ENCODE measurements around the gene GALR1.
"Not testable (repeated sequence)": the region's sequence is repeated elsewhere in the genome, so short reads cannot be mapped to it uniquely, and the experiment has no call there.

The GALR1 gene

DNA sequence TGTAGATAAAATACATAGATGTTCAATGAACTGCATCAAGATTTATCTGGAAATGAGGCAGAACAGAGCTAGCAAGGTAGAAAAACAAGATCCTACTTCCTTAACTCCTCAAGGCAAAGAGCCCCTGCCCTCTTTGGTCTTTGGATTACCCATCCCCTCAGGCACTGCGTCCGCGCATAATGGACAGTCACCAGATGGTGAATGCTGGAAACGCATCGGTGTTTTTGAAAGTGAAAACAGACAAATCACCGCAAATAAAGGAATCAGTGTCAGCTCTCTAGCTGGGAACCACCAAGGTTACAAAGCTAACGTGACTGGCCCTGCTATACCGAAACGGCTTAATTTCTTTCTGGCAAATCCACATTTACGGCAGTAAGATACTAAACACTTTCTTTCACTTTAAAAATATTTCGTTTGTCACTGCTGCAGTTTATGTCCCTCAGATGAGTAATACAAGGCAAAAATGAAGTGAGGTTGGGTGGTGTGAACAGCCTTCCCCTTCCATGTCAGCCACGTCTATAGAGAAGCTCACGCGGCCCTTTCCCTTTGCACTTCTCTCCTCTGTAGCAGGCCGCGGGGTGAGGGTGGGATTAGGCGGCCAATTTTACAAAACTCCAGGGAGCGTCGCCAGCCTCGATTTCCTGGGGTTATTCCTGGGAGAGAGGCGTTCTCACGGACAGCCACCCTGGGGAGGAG is 627 bp upstream of the GALR1 start:
- DNase-seq (ENCODE audit: extremely low spot score, insufficient read length, low read depth) (no peak), FAIRE-seq (no peak)

DNA sequence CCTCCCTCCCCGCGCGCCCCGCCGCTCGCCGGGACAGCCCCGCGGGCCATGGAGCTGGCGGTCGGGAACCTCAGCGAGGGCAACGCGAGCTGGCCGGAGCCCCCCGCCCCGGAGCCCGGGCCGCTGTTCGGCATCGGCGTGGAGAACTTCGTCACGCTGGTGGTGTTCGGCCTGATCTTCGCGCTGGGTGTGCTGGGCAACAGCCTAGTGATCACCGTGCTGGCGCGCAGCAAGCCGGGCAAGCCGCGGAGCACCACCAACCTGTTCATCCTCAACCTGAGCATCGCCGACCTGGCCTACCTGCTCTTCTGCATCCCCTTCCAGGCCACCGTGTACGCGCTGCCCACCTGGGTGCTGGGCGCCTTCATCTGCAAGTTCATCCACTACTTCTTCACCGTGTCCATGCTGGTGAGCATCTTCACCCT is 865 bp downstream of the GALR1 start:
- FAIRE-seq: no peak
- DNase-seq (ENCODE audit: extremely low spot score, insufficient read length, low read depth): no peak

DNA sequence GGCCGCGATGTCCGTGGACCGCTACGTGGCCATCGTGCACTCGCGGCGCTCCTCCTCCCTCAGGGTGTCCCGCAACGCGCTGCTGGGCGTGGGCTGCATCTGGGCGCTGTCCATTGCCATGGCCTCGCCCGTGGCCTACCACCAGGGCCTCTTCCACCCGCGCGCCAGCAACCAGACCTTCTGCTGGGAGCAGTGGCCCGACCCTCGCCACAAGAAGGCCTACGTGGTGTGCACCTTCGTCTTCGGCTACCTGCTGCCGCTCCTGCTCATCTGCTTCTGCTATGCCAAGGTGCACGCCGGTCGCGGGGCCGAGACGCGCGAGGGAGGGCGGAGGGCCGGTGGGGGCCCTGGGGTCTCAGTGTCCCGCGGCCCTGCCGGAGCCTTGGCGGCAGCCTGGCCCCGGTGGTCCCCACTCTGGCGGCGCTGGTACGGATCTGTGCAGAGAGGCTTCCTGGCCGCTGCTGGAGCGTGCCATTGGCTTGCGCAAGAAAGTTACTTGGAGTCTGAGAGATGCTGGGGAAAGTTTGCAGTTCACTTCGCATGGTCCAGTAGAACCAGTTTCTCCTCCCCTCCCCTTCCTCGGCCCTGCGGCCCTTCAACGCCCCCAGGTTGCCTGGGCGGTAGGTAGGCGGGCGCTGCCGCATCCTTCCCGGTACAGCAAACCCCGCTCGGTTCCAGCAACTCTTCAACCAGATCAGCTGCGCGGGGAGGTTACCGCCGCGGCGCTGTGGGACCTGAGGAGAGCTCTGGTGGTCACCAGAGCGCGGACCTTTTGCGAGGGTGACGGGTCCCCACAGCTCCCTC is 1.5 kb downstream of the GALR1 start:
- DNase-seq (ENCODE audit: extremely low spot score, insufficient read length, low read depth) (no peak), FAIRE-seq (no peak)

DNA sequence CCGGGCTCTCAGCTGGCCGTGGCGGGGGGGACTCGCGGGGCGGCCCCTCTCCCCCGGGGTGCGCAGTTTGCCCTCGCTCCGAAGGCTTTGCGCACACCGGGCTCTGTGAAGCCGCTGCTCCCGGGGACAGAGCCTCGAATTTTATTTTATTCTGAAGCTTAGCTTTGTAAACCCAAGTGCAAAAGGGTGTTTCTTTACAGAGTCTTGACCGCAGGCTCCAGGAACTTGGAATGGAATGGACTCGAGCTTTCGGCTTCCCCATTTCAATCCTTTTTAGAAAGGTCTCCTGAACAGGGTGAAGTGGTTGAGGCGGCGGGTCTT is 2.0 kb downstream of the GALR1 start:
- FAIRE-seq: no peak
- DNase-seq (ENCODE audit: extremely low spot score, insufficient read length, low read depth): no peak

DNA sequence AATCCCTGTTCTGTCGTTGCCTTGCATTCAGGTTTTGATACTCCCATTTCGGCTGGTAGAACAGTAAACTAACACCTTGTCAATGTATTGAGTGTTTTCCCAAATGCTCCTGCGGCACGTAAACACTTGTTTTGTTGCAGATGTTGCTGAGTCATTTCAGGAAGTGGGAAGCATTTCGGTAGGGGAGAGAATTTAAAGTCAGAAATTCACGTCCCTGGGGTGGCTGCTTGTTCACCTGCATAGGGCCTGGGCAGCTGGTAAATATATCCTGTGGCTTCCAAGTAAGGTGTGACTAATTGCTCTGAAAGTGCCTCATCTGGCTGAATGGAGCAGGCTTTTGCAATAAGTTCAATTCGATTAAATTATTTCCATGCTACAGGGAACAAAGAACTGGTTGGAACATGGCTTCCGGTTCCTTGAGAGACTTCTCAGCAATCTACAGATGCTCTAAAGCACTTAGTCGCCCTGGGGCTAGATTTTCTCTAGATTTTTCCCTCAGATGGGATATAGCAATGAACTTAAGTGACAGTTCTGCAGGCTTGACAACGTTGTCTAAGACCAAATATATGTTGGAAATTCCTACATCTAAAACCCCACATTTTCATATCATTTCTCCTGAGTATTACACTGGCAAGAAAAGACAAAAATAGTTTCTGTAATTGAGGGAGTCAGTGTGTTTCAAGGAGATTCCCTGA is 5.2 kb downstream of the GALR1 start:
- DNase-seq (ENCODE audit: extremely low spot score, insufficient read length, low read depth) (no peak), FAIRE-seq (no peak)

DNA sequence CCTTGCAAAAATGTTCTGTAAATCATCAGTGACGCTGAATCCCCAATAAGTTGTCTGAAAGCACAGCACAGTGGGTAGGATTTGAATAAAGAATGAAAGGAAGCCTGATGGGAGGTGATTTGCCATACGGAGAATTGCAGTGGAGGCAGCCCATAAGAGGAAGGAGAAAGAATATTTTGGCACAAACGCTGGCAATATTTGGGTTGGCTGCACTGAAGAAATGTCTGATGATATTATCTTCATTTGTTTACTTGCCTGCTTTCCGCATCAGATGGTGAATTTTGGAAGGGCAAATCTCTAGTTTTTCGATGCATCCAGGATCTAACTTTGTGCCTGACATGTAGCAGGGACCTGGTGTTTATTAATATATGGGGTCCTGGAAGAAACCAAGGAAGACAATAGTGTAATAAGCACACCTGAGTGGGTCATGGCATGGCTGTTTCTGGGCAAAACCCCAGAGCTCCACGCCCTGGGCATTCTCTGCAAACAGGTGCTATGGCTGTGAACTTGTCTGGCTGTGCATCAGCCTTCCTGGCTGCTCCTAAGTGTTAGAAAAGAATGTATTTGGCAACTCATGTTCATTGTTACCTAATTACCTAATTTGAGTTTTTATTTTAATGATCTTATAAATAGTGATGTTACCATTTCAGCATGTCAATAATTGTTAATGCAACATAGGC is 5.9 kb downstream of the GALR1 start:
- FAIRE-seq: no peak
- DNase-seq (ENCODE audit: extremely low spot score, insufficient read length, low read depth): no peak

DNA sequence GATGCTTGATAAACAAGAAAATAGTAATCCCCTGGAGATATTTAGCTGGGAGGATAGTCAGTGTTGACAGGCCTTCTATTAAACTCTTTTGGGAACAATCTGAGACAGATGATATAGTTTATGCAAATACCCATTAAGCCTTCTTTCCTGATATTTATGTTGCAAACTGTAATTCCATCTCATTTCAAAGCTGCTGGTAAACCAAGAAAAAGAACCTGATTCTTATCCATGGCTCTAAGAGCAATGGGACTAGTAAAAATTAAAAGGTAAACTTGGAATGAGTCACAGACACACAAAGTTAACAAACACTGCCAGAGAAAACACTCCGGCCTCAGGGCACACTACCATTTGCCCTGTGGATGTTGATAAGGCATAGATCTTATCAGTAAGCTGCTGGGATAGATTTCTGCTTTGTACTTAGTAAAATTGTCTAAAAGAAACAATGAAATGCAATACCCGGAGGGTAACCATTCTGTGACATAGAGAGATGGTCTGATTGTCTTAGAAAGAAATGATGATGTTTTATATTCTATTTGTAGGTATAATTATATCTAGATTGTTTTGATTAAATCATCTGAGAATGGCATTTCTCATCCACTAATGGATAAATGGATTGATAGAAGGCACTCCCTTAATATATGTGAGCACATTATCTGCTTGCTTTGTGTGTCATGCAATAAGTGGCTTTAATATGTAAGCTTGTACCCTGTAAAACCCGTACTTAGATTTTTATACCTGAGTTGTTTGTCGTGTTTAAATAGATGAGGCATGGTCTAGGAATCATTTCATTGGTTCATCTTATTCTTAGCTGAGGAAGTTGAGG is 13.2 kb downstream of the GALR1 start:
- DNase-seq (ENCODE audit: extremely low spot score, insufficient read length, low read depth): no peak
- FAIRE-seq: no peak

DNA sequence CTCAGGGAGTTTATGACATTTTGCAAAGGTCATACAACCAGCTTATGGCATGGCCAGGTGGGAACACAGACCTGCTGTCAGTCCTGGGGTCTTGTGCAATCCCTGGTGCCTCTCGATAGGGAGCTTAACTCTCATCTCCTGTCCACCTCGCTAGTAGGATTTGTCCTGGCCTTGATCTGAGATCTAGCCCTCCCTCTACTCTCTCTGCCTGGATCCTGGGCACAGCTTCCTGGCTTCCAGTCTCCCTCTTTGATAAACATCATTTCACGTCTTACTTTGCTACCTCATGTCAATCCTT is 13.8 kb downstream of the GALR1 start:
- no peak for DNase-seq (ENCODE audit: extremely low spot score, insufficient read length, low read depth)

DNA sequence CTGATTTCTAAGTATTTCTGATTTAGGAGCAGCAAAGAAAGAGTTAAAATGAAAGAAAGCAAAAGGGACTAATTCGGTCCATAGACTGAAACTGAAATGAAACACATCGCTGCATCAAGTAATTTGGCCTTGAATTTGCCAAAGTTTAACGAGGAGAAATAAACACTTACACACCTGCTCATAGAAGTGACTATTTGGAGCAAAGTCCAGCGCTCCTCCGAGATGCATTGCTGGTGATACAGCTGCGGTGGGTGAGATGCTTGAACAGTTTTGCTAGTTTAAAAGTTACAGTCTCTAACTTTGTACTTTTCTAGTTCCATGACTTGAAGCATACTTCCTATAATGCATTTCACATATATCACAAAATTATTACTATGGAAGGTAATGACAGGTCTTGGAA is 18.3 kb downstream of the GALR1 start:
- DNase-seq (ENCODE audit: extremely low spot score, insufficient read length, low read depth): no peak
- FAIRE-seq: no peak

More for the DNA sequence above, 13.8 kb downstream of the GALR1 start:
- no peak for FAIRE-seq

DNA sequence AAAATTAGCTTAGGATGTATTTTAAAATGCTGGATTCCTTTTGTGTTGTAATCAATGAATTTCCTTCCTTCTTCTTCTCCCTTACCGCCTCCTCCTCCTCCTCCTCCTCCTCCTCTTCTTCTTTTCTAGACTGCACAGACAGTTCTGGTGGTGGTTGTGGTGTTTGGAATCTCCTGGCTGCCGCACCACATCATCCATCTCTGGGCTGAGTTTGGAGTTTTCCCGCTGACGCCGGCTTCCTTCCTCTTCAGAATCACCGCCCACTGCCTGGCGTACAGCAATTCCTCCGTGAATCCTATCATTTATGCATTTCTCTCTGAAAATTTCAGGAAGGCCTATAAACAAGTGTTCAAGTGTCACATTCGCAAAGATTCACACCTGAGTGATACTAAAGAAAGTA is 18.8 kb downstream of the GALR1 start:
- no peak for DNase-seq (ENCODE audit: extremely low spot score, insufficient read length, low read depth)
- no peak for FAIRE-seq

DNA sequence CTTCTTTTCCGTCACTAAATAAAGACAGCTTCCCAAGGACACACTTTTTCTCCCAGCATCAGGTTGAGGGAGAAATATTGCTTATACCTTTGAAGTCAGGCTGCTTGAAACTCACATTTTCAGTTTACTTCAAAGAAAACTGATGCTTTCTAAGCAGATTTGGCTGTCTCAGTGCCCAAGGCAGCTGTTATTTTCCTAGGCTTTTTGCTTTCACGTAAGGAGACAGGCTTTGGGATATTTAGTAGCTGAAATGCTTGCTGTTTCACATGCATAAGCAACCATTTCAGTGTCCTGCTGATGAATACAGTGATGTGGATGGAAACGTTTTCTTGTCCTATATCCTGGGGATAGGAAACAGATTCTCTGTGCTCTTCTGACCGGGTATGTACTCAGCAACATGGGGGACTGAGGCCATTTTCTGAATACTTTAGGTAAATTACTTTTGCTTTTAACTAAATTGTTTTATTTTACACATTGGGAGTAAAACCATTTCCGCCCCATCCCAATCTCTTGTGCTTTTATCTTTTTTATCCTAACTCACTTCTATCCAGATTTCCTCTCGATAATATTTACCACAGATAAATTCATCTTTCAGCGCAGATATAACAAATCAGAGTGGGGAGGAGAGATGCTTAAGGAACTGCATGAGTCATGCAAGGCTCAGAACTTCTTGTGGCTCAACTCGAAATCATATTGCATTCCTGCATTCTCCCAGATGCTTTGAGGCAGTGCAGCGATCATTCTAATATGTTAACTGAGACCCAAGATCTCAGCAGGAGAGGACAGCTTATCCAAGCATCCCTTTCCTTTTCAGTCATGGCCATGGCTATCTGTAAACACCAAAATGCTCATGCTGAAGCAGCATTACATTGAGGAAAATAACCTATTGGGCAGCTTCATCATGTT is 22.2 kb downstream of the GALR1 start:
- DNase-seq (ENCODE audit: extremely low spot score, insufficient read length, low read depth) (no peak), FAIRE-seq (no peak)

DNA sequence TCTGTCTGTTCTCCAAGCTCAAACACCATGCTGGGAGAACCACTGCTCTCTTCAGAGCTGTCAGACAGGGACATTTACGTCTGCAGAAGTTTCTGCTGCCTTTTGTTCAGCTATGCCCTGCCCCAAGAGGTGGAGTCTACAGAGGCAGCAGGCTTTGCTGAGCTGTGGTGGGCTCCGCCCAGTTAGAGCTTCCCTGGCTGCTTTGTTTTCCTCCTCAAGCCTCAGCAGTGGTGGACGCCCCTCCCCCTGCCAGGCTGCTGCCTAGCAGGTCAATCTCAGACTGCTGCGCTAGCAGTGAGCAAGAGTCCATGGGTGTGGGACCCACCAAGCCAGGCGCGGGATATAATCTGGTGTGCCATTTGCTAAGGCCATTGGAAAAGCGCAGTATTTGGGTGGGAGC is 41.2 kb downstream of the GALR1 start:
- not testable (repeated sequence) for DNase-seq (ENCODE audit: extremely low spot score, insufficient read length, low read depth); FAIRE-seq

DNA sequence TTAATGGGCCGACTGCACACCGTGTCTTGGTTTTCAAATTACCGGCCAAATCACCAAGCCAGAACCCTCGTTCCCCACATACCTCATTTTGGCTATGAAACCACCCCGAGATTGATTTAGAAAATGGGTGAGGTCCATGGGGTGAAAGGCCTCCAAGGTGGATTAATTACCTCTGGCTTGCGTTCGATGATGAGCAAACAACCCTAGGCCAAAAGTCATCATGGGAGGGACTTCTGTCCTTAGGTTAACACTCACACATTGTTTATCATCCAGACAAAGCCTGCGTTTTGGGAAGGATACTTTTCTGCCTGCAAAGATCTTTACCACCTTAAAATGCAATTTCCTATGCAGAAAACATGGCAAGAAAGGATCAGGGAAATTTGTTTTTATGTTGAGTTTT is 48.5 kb downstream of the GALR1 start:
- DNase-seq (ENCODE audit: extremely low spot score, insufficient read length, low read depth): no peak
- FAIRE-seq: no peak

DNA sequence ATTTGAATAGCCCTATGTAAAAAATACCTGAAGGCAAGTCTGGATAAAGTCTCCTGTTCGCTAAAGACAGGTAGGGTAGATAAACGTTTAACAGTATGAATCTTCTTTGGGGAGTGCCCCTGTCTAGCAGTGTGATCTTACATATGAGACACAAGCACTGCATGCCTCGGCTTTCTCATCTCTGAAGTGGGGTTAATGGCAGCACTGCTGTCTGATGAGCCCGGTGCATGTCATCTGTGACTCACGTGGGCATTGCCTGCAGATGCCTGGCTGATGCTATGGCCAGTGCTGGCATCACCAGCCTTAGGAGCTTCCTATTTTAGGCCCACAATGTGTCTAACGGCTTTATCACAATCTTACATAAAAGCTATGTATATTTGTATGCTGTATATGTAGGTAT is 50.1 kb downstream of the GALR1 start:
- FAIRE-seq (no peak), DNase-seq (ENCODE audit: extremely low spot score, insufficient read length, low read depth) (no peak)

DNA sequence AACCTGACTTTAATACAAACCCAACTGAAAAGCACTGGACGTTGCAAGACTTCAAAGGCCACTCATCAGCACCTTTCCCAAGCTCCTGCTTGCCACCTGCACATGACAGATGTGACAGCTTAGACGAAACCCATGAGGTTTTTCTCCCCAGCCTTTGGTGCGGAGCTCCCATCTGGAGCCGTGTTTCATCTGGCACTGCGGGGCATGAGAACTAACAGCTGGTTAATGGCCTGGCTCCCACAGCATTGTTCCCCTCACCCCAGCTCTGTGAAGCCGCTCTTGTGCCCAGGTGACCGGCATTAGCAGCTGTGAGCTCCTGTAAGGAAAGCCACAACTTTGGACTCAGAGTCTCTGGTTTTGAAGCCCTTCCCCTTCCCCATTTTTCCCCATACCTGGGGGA is 50.9 kb downstream of the GALR1 start:
- DNase-seq (ENCODE audit: extremely low spot score, insufficient read length, low read depth) (no peak), FAIRE-seq (no peak)

DNA sequence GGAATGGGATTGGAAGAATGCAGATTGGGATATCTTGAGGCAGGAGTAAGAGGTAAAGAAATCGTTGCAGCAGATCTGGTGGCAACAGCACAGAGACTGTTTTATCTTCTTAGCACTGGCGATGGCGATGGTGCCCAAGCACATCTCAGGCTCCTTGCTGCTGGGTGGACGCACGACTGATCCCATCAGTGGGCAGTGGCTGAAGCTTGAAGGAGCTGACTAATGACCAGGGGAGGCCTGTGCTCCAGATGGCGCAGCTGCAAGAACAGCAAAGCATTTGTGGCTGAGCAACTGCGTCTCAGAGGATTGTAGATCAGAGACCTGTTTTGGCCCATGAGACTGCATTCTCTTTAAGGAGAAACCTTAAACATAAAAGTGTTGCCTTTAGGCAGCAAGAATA is 54.6 kb downstream of the GALR1 start:
- FAIRE-seq (no peak), DNase-seq (ENCODE audit: extremely low spot score, insufficient read length, low read depth) (no peak)

DNA sequence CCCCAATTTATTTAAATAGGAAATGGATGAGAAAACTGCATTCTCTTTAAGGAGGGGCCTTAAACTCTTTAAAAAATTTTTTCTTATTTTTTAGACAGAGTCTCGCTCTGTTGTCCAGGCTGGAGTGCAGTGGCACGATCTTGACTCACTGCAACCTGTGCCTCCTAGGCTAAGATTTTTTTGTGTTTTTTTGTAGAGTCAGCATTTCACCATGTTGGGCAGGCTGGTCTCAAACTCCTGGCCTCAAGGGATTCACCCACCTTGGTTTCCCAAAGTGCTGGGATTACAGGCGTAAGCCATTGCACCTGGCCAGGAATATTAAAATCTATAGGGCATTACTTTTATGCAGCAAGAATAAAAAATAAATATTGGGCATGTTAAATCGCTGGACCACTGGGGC is 56.0 kb downstream of the GALR1 start:
- DNase-seq (ENCODE audit: extremely low spot score, insufficient read length, low read depth) (no peak), FAIRE-seq (no peak)

DNA sequence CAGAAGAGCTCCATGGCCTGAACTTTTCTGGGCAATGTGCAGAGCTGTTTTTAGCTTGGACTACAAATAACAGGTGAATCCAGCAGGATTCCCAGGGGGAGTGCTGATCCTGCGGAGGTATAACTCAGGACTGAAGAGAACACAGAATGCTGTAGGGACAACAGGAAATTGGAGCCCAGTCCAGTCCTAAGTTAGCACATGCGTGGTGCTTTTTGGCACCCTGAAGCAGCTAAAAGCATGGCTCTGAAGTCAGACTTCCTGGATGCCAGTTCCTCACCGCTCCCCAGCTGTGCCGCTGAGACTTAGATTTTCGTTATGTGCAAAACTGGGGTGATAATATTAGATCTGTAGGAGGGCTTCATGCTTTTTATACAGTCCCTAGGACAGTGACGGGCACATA is 58.6 kb downstream of the GALR1 start:
- no peak for DNase-seq (ENCODE audit: extremely low spot score, insufficient read length, low read depth)
- FAIRE-seq: no peak

DNA sequence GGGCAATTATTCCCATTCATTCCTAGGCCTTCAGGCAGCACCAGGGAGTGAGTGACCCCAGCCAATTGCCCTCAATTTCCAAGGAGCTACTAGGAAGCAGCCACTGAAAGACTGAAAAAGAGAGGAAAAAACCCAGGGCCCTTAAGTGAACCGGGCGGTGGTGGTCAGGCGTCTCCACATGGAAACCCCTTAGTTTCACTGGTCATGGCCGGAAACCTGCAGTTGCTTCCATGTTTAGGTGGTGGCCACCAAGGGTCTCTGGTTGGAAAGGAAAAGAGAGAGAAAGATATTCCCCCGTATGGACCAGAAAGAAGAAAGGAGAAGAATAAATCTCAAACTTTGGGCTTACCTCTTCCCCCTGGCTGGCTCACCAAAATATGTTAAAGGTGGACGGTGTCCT is 64.9 kb downstream of the GALR1 start:
- no peak for FAIRE-seq

More for the DNA sequence above, 64.9 kb downstream of the GALR1 start:
- DNase-seq (ENCODE audit: extremely low spot score, insufficient read length, low read depth): no peak
